GM23338 (cell line): ENCODE results near the gene VPS54. TPM values are rescaled to one million over a fixed set of nuclear protein-coding genes. Genes with fewer than 3 reads are reported as not detected.

Experiments used
- ATAC-seq: fragments of 200-7000 bp; cut with Tn5 transposase; 3 replicates; pipeline ENCODE4 v1.9.1; 2020
- DNase-seq: peaks from one replicate; pipeline ENCODE4 v3.0.0-alpha.2; 2015; ENCODE audit warnings: low spot score
- H2AFZ ChIP-seq: fragments of 200-600 bp; sonication (generic); 2 replicates; pipeline ENCODE4 v1.8.0; 2016; ENCODE audit warnings: antibody characterized with exemption, mild to moderate bottlenecking, moderate library complexity
- H3F3A ChIP-seq: fragments of 200-600 bp; sonication (generic); replicated peaks from 2 replicates; pipeline ENCODE4 v1.8.0; 2017; ENCODE audit warnings: antibody characterized with exemption, mixed run types, low read depth
- H3K27ac ChIP-seq: fragments of 200-600 bp; sonication (generic); 2 replicates; pipeline ENCODE4 v1.6.1; 2016; ENCODE audit warnings: low read depth
- H3K27me3 ChIP-seq: fragments of 200-600 bp; sonication (generic); 2 replicates; pipeline ENCODE4 v1.8.0; 2016; ENCODE audit warnings: mild to moderate bottlenecking, mixed run types, moderate library complexity; ENCODE audit not compliant: insufficient read depth
- H3K36me3 ChIP-seq: fragments of 200-600 bp; sonication (generic); 2 replicates; pipeline ENCODE4 v1.8.0; 2016; ENCODE audit warnings: mild to moderate bottlenecking; ENCODE audit not compliant: insufficient read depth
- H3K4me1 ChIP-seq: fragments of 200-600 bp; sonication (generic); 2 replicates; pipeline ENCODE4 v1.8.0; 2016; ENCODE audit warnings: mild to moderate bottlenecking, moderate library complexity; ENCODE audit not compliant: insufficient read depth
- H3K4me2 ChIP-seq: fragments of 200-600 bp; sonication (generic); 2 replicates; pipeline ENCODE4 v1.7.1; 2017; ENCODE audit warnings: mixed run types
- H3K4me3 ChIP-seq: fragments of 200-600 bp; sonication (generic); 2 replicates; pipeline ENCODE4 v1.6.1; 2016; ENCODE audit warnings: mixed run types
- H3K79me2 ChIP-seq: fragments of 200-600 bp; sonication (generic); replicated peaks from 2 replicates; pipeline ENCODE4 v1.8.0; 2017; ENCODE audit warnings: mild to moderate bottlenecking; ENCODE audit not compliant: insufficient read depth
- H3K9me2 ChIP-seq: fragments of 200-600 bp; sonication (generic); 2 replicates; pipeline ENCODE4 v1.8.0; 2017; ENCODE audit not compliant: insufficient read depth
- H4K20me1 ChIP-seq: fragments of 200-600 bp; sonication (generic); replicated peaks from 2 replicates; pipeline ENCODE4 v1.8.0; 2017; ENCODE audit warnings: mild to moderate bottlenecking; ENCODE audit not compliant: insufficient read depth
- H3K27ac Mint-ChIP-seq: 2 replicates; pipeline ENCODE4 v1.8.0; 2020; ENCODE audit warnings: inconsistent platforms, mild to moderate bottlenecking, moderate library complexity, mixed read lengths
- H3K27me3 Mint-ChIP-seq: 3 replicates; pipeline ENCODE4 v1.8.0; 2022; ENCODE audit warnings: low read depth, mild to moderate bottlenecking, moderate library complexity, mixed read lengths, inconsistent platforms; ENCODE audit not compliant: insufficient read depth, poor library complexity
- H3K36me3 Mint-ChIP-seq: 3 replicates; pipeline ENCODE4 v1.8.0; 2021; ENCODE audit warnings: low read depth, mild to moderate bottlenecking, inconsistent platforms, moderate library complexity, mixed read lengths
- H3K4me1 Mint-ChIP-seq: 3 replicates; pipeline ENCODE4 v1.8.0; 2020; ENCODE audit warnings: mild to moderate bottlenecking, inconsistent platforms, mixed read lengths
- H3K4me3 Mint-ChIP-seq: 3 replicates; pipeline ENCODE4 v1.8.0; 2021; ENCODE audit warnings: moderate library complexity, mild to moderate bottlenecking, inconsistent platforms, mixed read lengths
- H3K9me3 Mint-ChIP-seq: 3 replicates; pipeline ENCODE4 v1.8.0; 2020; ENCODE audit warnings: moderate library complexity, mild to moderate bottlenecking, inconsistent platforms, mixed read lengths
- CREB1 ChIP-seq: fragments of 250-450 bp; sonication (Bioruptor Pico); IDR thresholded peaks from 2 replicates; pipeline ENCODE4 v1.5.0; 2020; ENCODE audit warnings: low read depth, mild to moderate bottlenecking, moderate library complexity
- ETS1 ChIP-seq: IDR thresholded peaks from 2 replicates; pipeline ENCODE4 v1.6.1; 2016; ENCODE audit warnings: antibody characterized with exemption
- EZH2 ChIP-seq: fragments of 200-600 bp; sonication (generic); IDR thresholded peaks from one replicate; pipeline ENCODE4 v1.8.0; 2017; ENCODE audit warnings: antibody characterized with exemption, mild to moderate bottlenecking, low read depth; ENCODE audit not compliant: unreplicated experiment
- EZH2phosphoT487 ChIP-seq: fragments of 200-600 bp; sonication (generic); IDR thresholded peaks from one replicate; pipeline ENCODE4 v1.8.1; 2018; ENCODE audit warnings: antibody characterized with exemption; ENCODE audit not compliant: unreplicated experiment
- POLR2AphosphoS5 ChIP-seq: IDR thresholded peaks from 2 replicates; pipeline ENCODE4 v1.6.1; 2016; ENCODE audit warnings: antibody characterized with exemption, low read depth
- STAT1 ChIP-seq: IDR thresholded peaks from one replicate; pipeline ENCODE4 v1.6.1; 2016; ENCODE audit warnings: antibody characterized with exemption; ENCODE audit not compliant: unreplicated experiment
- ZNF331 ChIP-seq: fragments of 250-450 bp; sonication (Bioruptor Pico); IDR thresholded peaks from 2 replicates; pipeline ENCODE4 v1.5.0; 2020; ENCODE audit warnings: low read depth, mild to moderate bottlenecking, moderate library complexity
- ZNF462 ChIP-seq: fragments of 250-450 bp; sonication (Bioruptor Pico); IDR thresholded peaks from 2 replicates; pipeline ENCODE4 v1.5.0; 2020; ENCODE audit warnings: mild to moderate bottlenecking, moderate library complexity
- polyA plus RNA-seq: library from polyadenylated mRNA; unstranded; fragments of >200 nt; fragmentation: Nextera tagmentation; extraction: Ambion mirVana; gene quantifications from 2 replicates; pipeline ENCODE4 v1.2.1, GENCODE V29; 2016
- total RNA-seq: library from RNA; depleted of rRNA; stranded (reverse); fragments of >200 nt; shearing (Covaris generic); gene quantifications from 2 replicates; pipeline ENCODE4 v1.2.3, GENCODE V29; 2014

The VPS54 gene
- total and polyA plus RNA-seq, 2 experiments from 2014 or later: 6.6 to 17.0 TPM

GRCh38 chr2:63888053-63888452 lies 131.2 kb downstream of the VPS54 start (continued):
- TF ChIP-seq ETS1 (no peak), ZNF331 (CRISPR knock-in tag) (no peak)

- no peak for DNase-seq
- no peak for TF ChIP-seq EZH2phosphoT487
- TF ChIP-seq EZH2: no peak
- no peak for TF ChIP-seq ZNF462 (CRISPR knock-in tag)
- no peak; the same call in 1 of the 2 replicates for TF ChIP-seq POLR2AphosphoS5
- TF ChIP-seq CREB1 (CRISPR knock-in tag): no peak
- TF ChIP-seq ETS1: no peak
- TF ChIP-seq STAT1: no peak
- Histone ChIP-seq H3K9me2 (no peaks in the 10 kb centered on the region), H4K20me1 (peaks cover 31% of the 10 kb centered on the region), H3K79me2 (peaks cover 22% of the 10 kb centered on the region), H3K27me3 (no peaks in the 10 kb centered on the region), H3K36me3 (peaks cover 83% of the 10 kb centered on the region), H2AFZ (no peak overlapping the region), H3K27ac (peak overlapping the region; percentile 55; the same call in 1 of the 2 replicates), H3K4me1 (peaks cover 6% of the 10 kb centered on the region; the same call in 1 of the 2 replicates), H3K4me2 (no peak overlapping the region), H3K4me3 (no peak overlapping the region), H3F3A (peaks cover 21% of the 10 kb centered on the region; the same call in 1 of the 2 replicates)
- H3K4me3 Mint-ChIP-seq: no peak overlapping the region
- H3K27ac Mint-ChIP-seq: peak overlapping the region; percentile 3; the same call in 1 of the 2 replicates
- peaks cover 42% of the 10 kb centered on the region; the same call in 2 of the 3 replicates for H3K4me1 Mint-ChIP-seq
- no peaks in the 10 kb centered on the region for H3K9me3 Mint-ChIP-seq
- peaks cover 94% of the 10 kb centered on the region for H3K36me3 Mint-ChIP-seq
- no peak for ATAC-seq
- peaks cover 4% of the 10 kb centered on the region for H3K27me3 Mint-ChIP-seq
These were observed 132.8 kb downstream of the VPS54 start for GRCh38 chr2:63886445-63886844.
